Measurements from ENCODE around the gene FUT1.
"Not testable (repeated sequence)": the region's sequence is repeated elsewhere in the genome, so short reads cannot be mapped to it uniquely, and the experiment has no call there.

FUT1 gene

GRCh38 chr19:48718106-48718505, 34.3 kb downstream of the FUT1 start:
- DNase-seq (ENCODE audit: low read depth in 2 of 2): not testable (repeated sequence)

- DNase-seq (ENCODE audit: low read depth in 2 of 2): no peak
These were observed 35.7 kb downstream of the FUT1 start for GRCh38 chr19:48716562-48717291.

DNA sequence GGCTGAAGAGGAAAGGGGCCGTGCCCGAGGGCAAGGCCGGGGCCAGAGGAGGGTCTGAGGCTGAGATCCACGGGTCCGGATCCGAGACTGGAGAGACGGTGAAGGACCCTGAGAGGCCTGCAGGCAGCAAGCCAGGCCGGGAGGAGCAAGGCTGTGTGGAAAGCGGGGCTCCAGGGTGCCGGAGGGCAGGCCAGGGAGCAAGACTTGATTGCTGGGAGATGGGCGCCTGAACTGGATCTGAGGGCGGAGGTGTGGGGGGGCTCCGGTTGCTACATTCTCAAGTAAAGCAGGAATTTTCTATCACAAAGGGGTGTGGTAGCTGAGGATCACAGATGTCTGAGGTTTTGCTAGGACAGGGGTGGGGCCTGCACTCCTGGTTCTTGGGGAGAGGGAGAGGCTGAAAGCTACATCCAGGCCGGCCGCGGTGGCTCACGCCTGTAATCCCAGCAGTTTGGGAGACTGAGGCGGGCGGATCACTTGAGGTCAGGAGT, 36.7 kb downstream of the FUT1 start:
- no peak for DNase-seq (ENCODE audit: low read depth in 2 of 2)

GRCh38 chr19:48714759-48715675, 37.4 kb downstream of the FUT1 start:
- no peak for DNase-seq (ENCODE audit: low read depth in 2 of 2)

DNA sequence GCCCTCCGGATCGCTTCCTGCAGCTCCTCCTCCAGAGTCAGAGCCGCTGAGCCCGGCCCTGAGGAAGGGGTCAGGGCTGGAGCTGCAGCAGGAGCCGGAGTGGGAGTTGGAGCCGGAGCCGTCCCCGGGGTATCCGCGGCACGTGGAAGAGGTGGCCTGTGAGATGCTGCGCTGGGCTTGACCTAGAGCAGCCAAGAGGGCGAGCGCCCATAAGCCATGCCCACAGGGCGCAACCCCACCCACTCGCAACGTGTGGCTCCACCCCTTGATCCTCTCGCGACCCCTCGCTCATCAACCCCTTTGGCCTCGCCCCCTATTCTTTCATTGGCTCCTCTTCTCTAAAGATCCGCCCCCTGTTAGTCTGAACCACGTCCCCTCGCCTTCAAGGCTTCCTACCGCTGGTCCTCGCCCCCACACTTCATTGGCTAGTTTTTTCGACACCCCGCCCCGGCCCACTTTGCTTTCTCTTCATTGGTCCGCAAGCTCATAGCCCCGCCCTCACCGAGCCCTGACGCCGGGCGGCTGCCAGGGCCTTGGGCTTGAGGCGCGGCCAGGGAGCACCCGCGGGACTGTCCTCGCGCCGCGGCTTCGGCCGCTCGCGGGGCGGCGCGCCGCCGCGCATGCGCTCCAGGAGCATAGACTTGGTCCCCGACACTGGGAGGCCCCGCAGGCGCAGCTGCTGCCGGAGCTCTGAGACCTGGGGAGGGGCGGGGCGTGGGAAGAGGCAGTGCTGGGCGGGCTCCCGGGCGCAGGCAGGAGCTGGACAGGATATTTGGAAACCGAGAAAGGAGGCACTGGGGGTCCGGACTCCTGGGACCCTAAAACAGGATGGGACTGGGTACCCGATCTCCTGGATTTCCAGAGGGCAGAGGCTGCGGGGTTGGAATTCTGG, 38.3 kb downstream of the FUT1 start:
- peak; percentile 97 to 99 for DNase-seq (ENCODE audit: low read depth in 2 of 2)

DNA sequence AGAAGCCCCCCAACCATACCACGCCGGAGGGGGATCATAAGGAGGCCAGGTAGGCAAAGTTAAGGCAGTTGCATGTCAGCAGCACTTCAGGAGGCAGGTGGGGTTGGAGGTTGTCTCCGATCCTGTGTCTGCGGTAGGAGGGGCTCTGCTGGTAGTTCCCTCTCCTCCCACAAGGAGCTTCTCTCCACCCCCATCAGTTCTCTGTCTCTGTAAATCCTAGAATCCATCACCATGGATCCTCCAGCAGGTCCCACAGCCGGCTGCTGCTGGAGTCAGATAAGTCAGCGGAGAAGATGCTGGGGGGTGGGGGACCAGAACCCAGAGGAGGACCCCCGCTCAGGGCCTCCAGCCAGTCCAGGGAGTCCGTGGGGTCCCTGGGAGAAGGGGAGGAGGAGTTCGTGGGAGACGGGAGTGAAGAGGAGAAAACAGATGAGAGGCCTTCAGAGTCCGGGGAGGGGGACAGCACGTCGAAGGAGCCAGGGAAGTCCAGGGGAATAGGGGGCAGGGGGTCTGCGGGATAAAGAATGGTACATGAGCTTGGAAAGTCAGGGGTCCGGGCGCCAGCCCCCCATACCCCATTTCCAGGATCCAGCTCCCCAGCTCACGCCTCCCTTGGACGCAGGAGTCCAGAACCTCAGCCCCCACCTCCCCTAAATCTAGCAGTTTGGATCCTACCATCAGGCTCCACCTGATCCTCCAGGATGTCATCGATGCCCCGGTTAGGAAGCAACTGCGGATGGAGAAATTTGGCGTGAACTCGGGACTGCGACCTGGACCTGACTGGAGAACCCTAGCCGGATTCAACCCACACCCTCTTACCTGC, 39.2 kb downstream of the FUT1 start:
- no peak for DNase-seq (ENCODE audit: low read depth in 2 of 2)

DNA sequence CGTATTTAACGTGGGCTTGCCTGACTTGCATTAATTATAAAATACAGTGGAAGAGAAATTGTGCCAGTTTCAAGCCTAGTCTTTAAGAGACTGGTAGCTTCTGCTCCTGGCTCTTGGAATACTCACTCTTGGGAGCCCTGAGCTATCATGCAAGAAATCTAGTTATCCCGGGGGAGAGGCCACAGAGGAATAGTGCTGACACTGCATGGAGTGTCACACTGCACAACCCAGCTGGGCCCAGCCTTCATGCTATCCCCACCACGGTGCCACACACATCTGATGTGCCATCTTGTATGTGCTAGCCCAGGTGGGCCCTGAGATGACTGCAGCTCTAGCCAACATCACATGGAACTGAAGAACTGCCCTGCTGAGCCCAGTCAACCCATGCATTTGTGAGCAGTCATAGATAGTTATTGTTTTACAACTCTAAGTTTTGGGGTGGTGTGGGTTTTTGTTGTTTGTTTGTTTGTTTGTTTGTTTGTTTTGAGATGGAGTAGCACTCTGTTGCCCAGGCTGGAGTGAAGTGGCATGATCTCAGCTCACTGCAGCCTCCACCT, 41.3 kb downstream of the FUT1 start:
- no peak for DNase-seq (ENCODE audit: low read depth in 2 of 2)

GRCh38 chr19:48708471-48708870, 44.0 kb downstream of the FUT1 start:
- no peak for DNase-seq (ENCODE audit: low read depth in 2 of 2)

DNA sequence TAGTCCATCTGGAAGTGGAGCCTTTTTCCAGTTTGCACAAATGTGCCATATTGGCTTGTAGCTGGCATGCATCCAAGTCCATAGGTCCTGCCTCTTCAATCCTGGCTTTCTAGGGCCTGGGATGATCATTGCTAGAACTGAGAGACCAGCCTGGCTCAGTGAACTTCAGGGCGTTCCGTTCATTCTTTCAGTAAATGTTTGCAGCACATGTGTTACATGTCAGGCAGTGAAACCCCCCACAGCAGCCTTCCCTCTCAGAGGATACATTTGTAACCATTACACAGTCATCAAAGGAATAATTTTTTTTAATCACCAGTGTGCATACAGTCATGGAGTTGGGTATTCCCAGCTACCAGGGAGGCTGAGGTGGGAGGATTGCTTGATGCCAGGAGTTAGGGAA, 47.0 kb downstream of the FUT1 start:
- no peak for DNase-seq (ENCODE audit: low read depth in 2 of 2)

- DNase-seq (ENCODE audit: low read depth in 2 of 2): no peak
These were observed 49.1 kb downstream of the FUT1 start for GRCh38 chr19:48703316-48703715.

- no peak for DNase-seq (ENCODE audit: low read depth in 2 of 2)
These were observed 49.7 kb downstream of the FUT1 start for GRCh38 chr19:48702701-48703100.

DNA sequence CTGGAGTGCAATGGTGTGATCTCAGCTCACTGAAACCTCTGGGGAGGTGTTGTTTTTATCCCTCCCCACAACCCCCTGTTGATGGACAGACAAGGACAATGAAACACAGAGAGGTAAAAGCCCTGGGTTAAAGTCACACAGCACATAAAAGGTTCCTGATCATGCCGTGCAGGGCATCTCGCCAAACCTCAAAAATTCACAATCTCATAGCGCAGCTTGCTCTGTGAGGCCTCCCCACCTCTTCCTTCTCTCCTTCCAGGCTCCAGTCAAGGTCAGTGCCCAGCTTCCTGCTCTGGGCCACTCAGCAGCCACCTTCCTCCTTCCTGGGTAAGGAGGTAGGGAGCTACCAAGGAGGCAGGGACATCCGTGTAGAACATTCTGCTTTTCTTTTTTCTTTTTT, 54.4 kb downstream of the FUT1 start:
- no peak for DNase-seq (ENCODE audit: low read depth in 2 of 2)
